Choroid plexus epithelial cell (primary cell): Measurements from ENCODE around the gene COL28A1.
A peak's percentile ranks its signal among the peaks of the same experiment; 100 is the strongest.

Source experiments
- DNase-seq: peaks from one replicate; pipeline ENCODE4 v3.0.0-alpha.2; 2010; ENCODE audit warnings: low read depth
- H3K4me3 ChIP-seq: 2 replicates; pipeline ENCODE4 v1.5.1; 2011; ENCODE audit warnings: low read depth, mild to moderate bottlenecking, control low read depth, low read length, moderate library complexity
- CTCF ChIP-seq: conservative IDR thresholded peaks from 2 replicates; pipeline ENCODE4 v1.5.1; 2011; ENCODE audit warnings: low read depth, mild to moderate bottlenecking, control low read depth, inconsistent platforms, low read length, moderate library complexity

The COL28A1 gene

GRCh38 chr7:7323352-7323751, 212.3 kb downstream of the COL28A1 start:
- no peak overlapping the region for H3K4me3 ChIP-seq
- DNase-seq = peak; percentile 4
- no peak for TF ChIP-seq CTCF

DNA sequence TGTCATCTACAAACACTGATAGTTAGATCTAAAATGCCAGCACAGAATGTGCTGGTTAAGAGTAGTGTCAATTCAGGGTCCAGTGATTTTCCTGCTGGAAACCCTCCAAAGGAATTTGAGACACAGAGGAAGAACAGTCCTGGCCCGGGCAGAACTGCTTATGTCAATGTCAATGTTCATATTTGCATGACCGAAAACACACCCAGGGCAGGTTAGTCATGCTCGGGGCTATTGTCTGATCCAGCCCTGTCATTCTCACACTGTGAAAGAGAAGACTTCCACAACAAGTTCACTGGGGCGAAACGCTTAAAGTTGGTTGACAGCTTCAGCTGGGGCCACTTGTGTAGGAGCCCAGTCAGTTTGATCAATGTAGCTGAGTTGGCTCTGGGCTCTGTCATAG, 214.0 kb downstream of the COL28A1 start:
- DNase-seq = no peak
- H3K4me3 ChIP-seq = no peak overlapping the region
- TF ChIP-seq CTCF = no peak

DNA sequence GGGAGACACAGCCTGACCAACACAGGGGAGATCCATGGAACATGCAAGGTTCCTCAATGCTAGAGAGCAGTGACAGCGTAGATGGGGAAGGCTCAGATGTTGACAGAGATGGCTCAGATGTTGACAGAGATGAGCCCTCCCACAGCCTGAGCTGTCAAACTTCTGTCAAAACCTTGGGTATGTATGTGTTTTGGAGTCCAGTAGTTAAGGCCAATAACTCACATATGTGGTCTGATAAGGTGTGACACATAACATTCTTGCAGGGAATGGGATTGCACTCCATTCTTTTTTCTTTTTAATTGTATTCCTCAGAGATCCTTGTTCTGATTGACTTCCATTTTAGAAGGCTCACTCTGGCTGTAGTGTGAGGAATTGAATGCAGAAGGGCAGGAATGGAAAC, 217.1 kb downstream of the COL28A1 start:
- H3K4me3 ChIP-seq = no peak overlapping the region
- DNase-seq = no peak
- TF ChIP-seq CTCF = no peak

GRCh38 chr7:7317850-7318249, 217.8 kb downstream of the COL28A1 start:
- TF ChIP-seq CTCF = no peak
- DNase-seq = no peak

GRCh38 chr7:7315851-7316250, 219.8 kb downstream of the COL28A1 start:
- no peak for DNase-seq
- TF ChIP-seq CTCF = no peak
- H3K4me3 ChIP-seq = no peak overlapping the region

More at GRCh38 chr7:7317850-7318249, 217.8 kb downstream of the COL28A1 start:
- H3K4me3 ChIP-seq = no peak overlapping the region

DNA sequence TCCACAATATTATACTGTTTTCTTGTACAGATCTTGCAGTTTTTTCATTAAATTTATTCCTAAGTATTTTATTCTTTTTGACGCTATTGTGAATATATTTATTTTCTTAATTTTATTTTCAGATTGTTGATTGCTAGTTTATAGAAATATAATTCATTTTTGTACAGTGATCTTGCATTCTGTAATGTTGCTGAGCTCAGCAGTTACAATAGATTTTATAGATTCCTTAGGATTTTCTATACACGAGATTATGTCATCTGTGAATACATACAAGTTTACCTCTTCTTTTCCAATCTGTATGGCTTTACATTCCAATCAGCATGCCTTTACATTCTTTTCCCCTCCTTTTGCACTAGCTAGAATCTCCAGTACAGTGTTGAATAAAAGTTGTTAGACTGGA, 223.3 kb downstream of the COL28A1 start:
- no peak for TF ChIP-seq CTCF
- no peak overlapping the region for H3K4me3 ChIP-seq
- DNase-seq = no peak

DNA sequence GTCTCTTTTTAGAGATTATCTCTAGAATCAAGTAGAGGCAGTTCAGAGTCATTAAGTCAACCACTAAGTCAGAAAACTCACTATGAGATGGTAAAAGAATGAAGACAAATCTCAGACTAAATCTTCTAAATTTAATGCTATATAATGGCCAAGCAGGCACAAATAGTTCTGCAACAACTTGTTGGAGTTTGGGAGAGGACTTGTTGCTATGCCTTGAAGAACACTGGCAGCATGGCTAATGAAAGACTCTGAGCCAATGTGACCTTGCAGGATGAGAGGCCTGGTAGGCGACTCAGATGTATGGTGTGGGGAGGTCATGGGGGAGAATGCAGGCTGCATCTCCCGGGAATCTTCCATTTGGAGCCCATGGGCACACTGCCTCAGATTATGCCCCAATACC, 224.7 kb downstream of the COL28A1 start:
- no peak for DNase-seq
- no peak overlapping the region for H3K4me3 ChIP-seq
- no peak for TF ChIP-seq CTCF
